Upper lobe of left lung (tissue), 6 donors: ENCODE results near the gene LNX1. TPM values are rescaled to one million over a fixed set of nuclear protein-coding genes. Genes with fewer than 3 reads are reported as not detected.

ENCODE experiments used
- ATAC-seq, 2 donors: fragments of 200-7000 bp; cut with Tn5 transposase; one replicate each; pipeline ENCODE4 v1.9.1; 2022; ENCODE audit warnings: mild to moderate bottlenecking in 2 of 2, moderate library complexity in 2 of 2; ENCODE audit not compliant: low FRiP score in 2 of 2
- DNase-seq, 2 donors: peaks; one replicate each; pipeline ENCODE4 v3.0.0-alpha.2; 2019 to 2020
- H3K27ac ChIP-seq, 4 donors: fragments of 200-600 bp; sonication (generic); one replicate each; pipeline ENCODE4 v1.5.1; 2016 to 2019
- H3K27me3 ChIP-seq, 4 donors: fragments of 200-600 bp; sonication (generic); one replicate each; pipeline ENCODE4 v1.5.1; 2017 to 2019
- H3K36me3 ChIP-seq, 4 donors: fragments of 200-600 bp; sonication (generic); one replicate each; pipeline ENCODE4 v1.5.1; 2016 to 2019
- H3K4me1 ChIP-seq, 4 donors: fragments of 200-600 bp; sonication (generic); one replicate each; pipeline ENCODE4 v1.5.1; 2018 to 2019
- H3K4me3 ChIP-seq, 4 donors: fragments of 200-600 bp; sonication (generic); one replicate each; pipeline ENCODE4 v1.5.1; 2017 to 2019; ENCODE audit warnings: mild to moderate bottlenecking in 2 of 4, moderate library complexity in 1 of 4
- H3K9me3 ChIP-seq, 4 donors: fragments of 200-600 bp; sonication (generic); one replicate each; pipeline ENCODE4 v1.5.1; 2018 to 2019
- CTCF ChIP-seq, 6 experiments: fragments of 450-650 bp in 4 of 6; fragments of 200-600 bp in 2 of 6; sonication (generic) in 2 of 6; IDR thresholded peaks; one replicate each; pipeline ENCODE4 v1.5.1; 2016 to 2019; ENCODE audit warnings: antibody characterized with exemption in 6 of 6
- EP300 ChIP-seq, 4 donors: sonication (generic); formaldehyde crosslinking; IDR thresholded peaks; one replicate each; pipeline ENCODE4 v1.5.1; 2017; ENCODE audit warnings: antibody characterized with exemption in 4 of 4, control low read depth in 2 of 4
- POLR2A ChIP-seq, 4 donors: fragments of 450-650 bp; IDR thresholded peaks; one replicate each; pipeline ENCODE4 v1.5.1; 2016 to 2017; ENCODE audit warnings: antibody characterized with exemption in 4 of 4, mild to moderate bottlenecking in 2 of 4
- POLR2AphosphoS5 ChIP-seq, 2 donors: sonication (generic); formaldehyde crosslinking; IDR thresholded peaks; one replicate each; pipeline ENCODE4 v1.5.1; 2017; ENCODE audit warnings: antibody characterized with exemption in 2 of 2
- WGBS, 2 donors: methylation state at CpG; one replicate each; pipeline ENCODE4 v1.1.5; 2017 to 2018; 5-methylcytosine and 5-hydroxymethylcytosine counted together
- total RNA-seq, 6 donors: library from RNA; depleted of rRNA in 4 of 6; stranded (reverse); fragments of >200 nt in 4 of 6; gene quantifications; one replicate each; pipeline versions ENCODE4 v1.1.0 to v1.2.1, GENCODE V29; 2016 to 2021
- donor health status: DM: no; HTN: no; CAD: no; lungs with moderate emphysema.
- donor health status: DM: no; HTN: yes; CAD: no; lungs with severe emphysema.

LNX1 gene
- total RNA-seq, 6 donors from 2014 or later = 2.7 to 7.3 (median 4.3) TPM

DNA sequence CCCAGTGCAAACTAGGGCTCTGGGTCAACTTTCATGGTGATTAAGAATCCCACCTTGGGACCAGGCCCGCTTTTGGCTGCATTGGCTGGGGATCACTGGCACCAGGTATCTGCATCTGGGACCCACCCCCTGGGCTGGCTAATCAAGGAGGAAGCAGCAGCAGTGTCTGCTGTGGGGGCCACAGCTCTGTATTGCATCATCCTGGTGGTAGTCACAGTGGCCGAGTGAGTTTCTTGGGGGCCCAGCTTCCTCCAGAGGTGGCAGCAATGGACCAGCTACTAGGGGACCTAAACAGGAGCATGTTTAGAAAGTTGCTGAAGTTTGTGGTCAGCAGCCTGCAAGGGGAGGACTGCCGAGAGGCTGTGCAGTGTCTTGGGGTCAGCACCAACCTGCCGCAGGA is 15.7 kb downstream of the LNX1 start:
- H3K27ac ChIP-seq = no peak overlapping the region
- ATAC-seq (peak in 1 of 2 donors; percentile 39), DNase-seq (no peak)
- no peak for TF ChIP-seq POLR2AphosphoS5 (IDR thresholded peaks at IDR 0.05)
- TF ChIP-seq POLR2A (IDR thresholded peaks at IDR 0.05) = no peak
- no peak for TF ChIP-seq CTCF (IDR thresholded peaks at IDR 0.05)
- no peak for TF ChIP-seq EP300 (IDR thresholded peaks at IDR 0.05)
- H3K9me3 ChIP-seq = no peaks in the 10 kb centered on the region
- H3K4me1 ChIP-seq = peaks cover 9 to 24% (median 19%) of the 10 kb centered on the region in 4 donors
- H3K36me3 ChIP-seq = no peaks in the 10 kb centered on the region
- WGBS, 2 donors = 65 to 80% methylated on average over 2 to 4 of the region's 4 CpGs
- no peaks in the 10 kb centered on the region for H3K27me3 ChIP-seq
- H3K4me3 ChIP-seq = no peak overlapping the region

DNA sequence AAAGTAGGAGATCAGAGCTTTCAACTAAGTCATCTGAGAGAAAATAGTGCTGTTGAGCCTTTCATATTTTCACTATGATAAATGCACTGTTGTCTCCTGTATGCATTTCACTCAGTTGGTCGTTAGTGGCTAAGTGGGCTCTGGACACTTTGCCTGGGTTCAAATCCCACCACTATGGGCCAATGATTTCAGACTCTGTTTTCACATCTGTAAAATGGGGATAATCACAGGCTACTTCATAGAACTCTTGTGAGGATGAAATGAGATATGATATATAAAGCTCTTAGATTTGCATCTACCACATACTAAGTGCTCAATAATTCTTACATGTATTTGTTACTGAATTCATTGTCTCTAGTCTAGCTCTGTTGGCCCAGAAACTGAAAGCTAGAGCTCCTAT is 16.8 kb downstream of the LNX1 start:
- Histone ChIP-seq H3K4me1 (peaks cover 9 to 24% (median 19%) of the 10 kb centered on the region in 4 donors), H3K4me3 (no peak overlapping the region), H3K9me3 (no peaks in the 10 kb centered on the region), H3K36me3 (no peaks in the 10 kb centered on the region), H3K27ac (no peak overlapping the region), H3K27me3 (no peaks in the 10 kb centered on the region)
- WGBS, 2 donors = 81 to 88% methylated on average over 1 of the region's 1 CpG
- DNase-seq (no peak), ATAC-seq (no peak)
- TF ChIP-seq POLR2A (IDR thresholded peaks at IDR 0.05) (no peak), CTCF (IDR thresholded peaks at IDR 0.05) (no peak), POLR2AphosphoS5 (IDR thresholded peaks at IDR 0.05) (no peak), EP300 (IDR thresholded peaks at IDR 0.05) (no peak)

DNA sequence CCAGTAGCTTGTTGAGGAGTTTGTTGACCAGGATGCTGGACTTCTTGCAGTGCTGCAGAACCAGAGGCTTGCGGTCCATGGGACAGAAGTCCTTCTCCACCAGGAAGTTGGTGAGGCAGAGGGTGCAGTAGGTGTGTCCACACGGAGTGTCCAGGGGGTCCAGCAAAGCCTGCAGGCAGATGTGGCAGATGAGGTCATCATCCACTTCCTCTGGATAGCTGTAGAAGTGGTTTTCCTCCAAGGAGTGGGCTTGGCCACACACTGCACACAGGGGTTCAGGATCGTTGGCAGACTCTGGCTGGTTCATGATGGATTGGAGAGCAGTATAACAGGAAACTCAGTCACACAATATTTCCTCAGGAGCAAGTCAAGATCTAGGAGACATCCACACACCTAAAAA is 17.6 kb downstream of the LNX1 start:
- H3K4me3 ChIP-seq = no peak overlapping the region
- ATAC-seq (no peak), DNase-seq (no peak)
- TF ChIP-seq POLR2AphosphoS5 (IDR thresholded peaks at IDR 0.05) (no peak), EP300 (IDR thresholded peaks at IDR 0.05) (no peak), POLR2A (IDR thresholded peaks at IDR 0.05) (no peak), CTCF (IDR thresholded peaks at IDR 0.05) (no peak)
- 24 to 51% methylated on average over 2 to 3 of the region's 3 CpGs for WGBS, 2 donors
- no peaks in the 10 kb centered on the region for H3K27me3 ChIP-seq
- no peaks in the 10 kb centered on the region for H3K9me3 ChIP-seq
- H3K4me1 ChIP-seq = peaks cover 9 to 24% (median 19%) of the 10 kb centered on the region in 4 donors
- no peak overlapping the region for H3K27ac ChIP-seq
- H3K36me3 ChIP-seq = no peaks in the 10 kb centered on the region

DNA sequence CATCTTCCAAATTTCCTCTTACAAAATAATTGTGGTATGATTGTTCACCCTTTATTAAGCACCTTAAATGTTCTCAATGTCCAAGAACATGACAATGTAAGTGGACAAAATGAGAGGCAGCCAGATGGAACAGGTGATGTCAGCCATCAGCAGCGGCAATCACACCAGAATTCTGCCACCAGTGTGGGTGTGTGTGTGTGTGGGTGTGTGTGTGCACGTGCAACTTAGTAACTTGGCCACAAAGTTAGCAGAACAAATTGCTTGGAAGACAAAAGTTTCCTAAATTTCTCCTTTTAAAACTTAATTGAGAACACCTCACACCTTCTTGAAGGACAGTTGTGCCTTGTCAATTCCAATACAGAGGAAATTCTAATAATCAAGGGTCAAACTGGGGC is 18.7 kb downstream of the LNX1 start:
- no peak for TF ChIP-seq POLR2A (IDR thresholded peaks at IDR 0.05)
- no peak for TF ChIP-seq EP300 (IDR thresholded peaks at IDR 0.05)
- TF ChIP-seq POLR2AphosphoS5 (IDR thresholded peaks at IDR 0.05) = no peak
- TF ChIP-seq CTCF (IDR thresholded peaks at IDR 0.05) = no peak
- Histone ChIP-seq H3K4me3 (no peak overlapping the region), H3K27me3 (no peaks in the 10 kb centered on the region), H3K36me3 (no peaks in the 10 kb centered on the region), H3K4me1 (peaks cover 9 to 24% (median 18%) of the 10 kb centered on the region in 4 donors), H3K27ac (no peak overlapping the region), H3K9me3 (no peaks in the 10 kb centered on the region)
- no peak for ATAC-seq
- 78 to 84% methylated on average over 2 of the region's 2 CpGs for WGBS, 2 donors
- no peak for DNase-seq

- TF ChIP-seq POLR2AphosphoS5 (IDR thresholded peaks at IDR 0.05) = no peak
- TF ChIP-seq POLR2A (IDR thresholded peaks at IDR 0.05) = no peak
- TF ChIP-seq CTCF (IDR thresholded peaks at IDR 0.05) = no peak
- TF ChIP-seq EP300 (IDR thresholded peaks at IDR 0.05) = no peak
- no peak overlapping the region for H3K27ac ChIP-seq
- ATAC-seq = no peak
- no peaks in the 10 kb centered on the region for H3K27me3 ChIP-seq
- H3K4me3 ChIP-seq = no peak overlapping the region
- 88 to 93% methylated on average over 4 to 5 of the region's 5 CpGs for WGBS, 2 donors
- no peaks in the 10 kb centered on the region for H3K36me3 ChIP-seq
- H3K4me1 ChIP-seq = peaks cover 9 to 19% (median 12%) of the 10 kb centered on the region in 4 donors
- no peak for DNase-seq
- H3K9me3 ChIP-seq = no peaks in the 10 kb centered on the region
Observed at GRCh38 chr4:53571936-53572599, 19.2 kb downstream of the LNX1 start.
